Keratinocyte (primary cell): ENCODE results near the gene SIDT1. TPM values are rescaled to one million over a fixed set of nuclear protein-coding genes. Genes with fewer than 3 reads are reported as not detected.

ENCODE experiments used
- DNase-seq: peaks from one replicate; pipeline ENCODE4 v3.0.0-alpha.2; 2011; ENCODE audit warnings: low read depth, missing footprints, low spot score
- FAIRE-seq: peaks from 2 replicates; lab custom pipeline; 2011; peaks lifted over from hg19 to GRCh38; lab: Jason Lieb, UNC
- H2AFZ ChIP-seq: 2 replicates; pipeline ENCODE4 v1.6.0; 2012; ENCODE audit warnings: low read length, control low read depth, inconsistent platforms; ENCODE audit not compliant: control insufficient read depth
- H3K27ac ChIP-seq: 2 replicates; pipeline ENCODE4 v1.5.1; 2011; ENCODE audit warnings: low read length; ENCODE audit not compliant: control insufficient read depth, insufficient read depth
- H3K27me3 ChIP-seq: 3 replicates; pipeline ENCODE4 v1.6.0; 2011; ENCODE audit warnings: low read length; ENCODE audit not compliant: control insufficient read depth, insufficient read depth; ENCODE audit errors: extremely low read depth
- H3K36me3 ChIP-seq, 2 experiments: 2 replicates in 1 of 2; 3 replicates in 1 of 2; pipeline ENCODE4 v1.5.1; 2011; ENCODE audit warnings: low read length in 2 of 2, mild to moderate bottlenecking in 1 of 2; ENCODE audit not compliant: control insufficient read depth in 2 of 2, insufficient read depth in 2 of 2; ENCODE audit errors: extremely low read depth in 1 of 2
- H3K4me1 ChIP-seq: 3 replicates; pipeline ENCODE4 v1.5.1; 2011; ENCODE audit warnings: low read length; ENCODE audit not compliant: control insufficient read depth, insufficient read depth; ENCODE audit errors: extremely low read depth
- H3K4me2 ChIP-seq: 3 replicates; pipeline ENCODE4 v1.6.0; 2011; ENCODE audit warnings: low read depth, low read length; ENCODE audit not compliant: control insufficient read depth, insufficient read depth; ENCODE audit errors: extremely low read depth
- H3K4me3 ChIP-seq, 3 experiments: fragments of 200-600 bp in 1 of 3; sonication (generic) in 1 of 3; 2 replicates in 2 of 3; 3 replicates in 1 of 3; pipeline ENCODE4 v1.5.1; 2011 to 2016; ENCODE audit warnings: low read length in 3 of 3, mild to moderate bottlenecking in 3 of 3, control low read depth in 2 of 3, inconsistent platforms in 1 of 3, low read depth in 1 of 3, mixed read lengths in 1 of 3, mixed run types in 1 of 3, moderate library complexity in 1 of 3; ENCODE audit not compliant: control insufficient read depth in 2 of 3, insufficient read depth in 2 of 3; ENCODE audit errors: extremely low read depth in 1 of 3
- H3K79me2 ChIP-seq: 2 replicates; pipeline ENCODE4 v1.6.0; 2012; ENCODE audit warnings: low read length; ENCODE audit not compliant: control insufficient read depth, insufficient read depth
- H3K9ac ChIP-seq: 3 replicates; pipeline ENCODE4 v1.6.0; 2011; ENCODE audit warnings: low read length; ENCODE audit not compliant: control insufficient read depth, insufficient read depth; ENCODE audit errors: extremely low read depth
- H3K9me1 ChIP-seq: 3 replicates; pipeline ENCODE4 v1.6.0; 2011; ENCODE audit warnings: low read length; ENCODE audit not compliant: control insufficient read depth, insufficient read depth; ENCODE audit errors: extremely low read depth
- H3K9me3 ChIP-seq: 2 replicates; pipeline ENCODE4 v1.5.1; 2012; ENCODE audit warnings: low read depth, low read length; ENCODE audit not compliant: control insufficient read depth
- H4K20me1 ChIP-seq: 3 replicates; pipeline ENCODE4 v1.6.0; 2011; ENCODE audit warnings: low read length; ENCODE audit not compliant: control insufficient read depth, insufficient read depth; ENCODE audit errors: extremely low read depth
- EZH2 ChIP-seq: IDR thresholded peaks from one replicate; pipeline ENCODE4 v1.6.1; 2012; ENCODE audit warnings: inconsistent platforms, mild to moderate bottlenecking, low read length, moderate library complexity
- dilution Hi-C: fragments of 300-500 bp; cut with MboI; formaldehyde crosslinking; loops from one replicate; pipeline ENCODE4 v1.7.0; 2020; ENCODE audit warnings: low sequenced_read_pairs; ENCODE audit not compliant: extremely low pct_ligation_motif_present
- polyA plus RNA-seq, 5 experiments: library from polyadenylated mRNA; depleted of rRNA in 3 of 5; stranded (reverse) in 3 of 5; stranded (forward) in 1 of 5; unstranded in 1 of 5; fragments of >200 nt; gene quantifications; 1 replicate in 1 of 5; 2 replicates in 3 of 5; 3 replicates in 1 of 5; pipeline versions ENCODE4 v1.2.1 to v1.2.3, GENCODE V29; 2011 to 2012; ENCODE audit warnings: missing spikeins in 2 of 5, low read depth in 1 of 5, low replicate concordance in 1 of 5
- TF ChIP-seq, protein P1 (sequence below), 3 experiments: IDR thresholded peaks in 1 of 3; conservative IDR thresholded peaks in 1 of 3; optimal IDR thresholded peaks in 1 of 3; 2 replicates in 2 of 3; 3 replicates in 1 of 3; pipeline versions ENCODE3 to v1.5.1; 2011; ENCODE audit warnings: low read length in 3 of 3, mild to moderate bottlenecking in 3 of 3, moderate library complexity in 2 of 3, control low read depth in 1 of 3, inconsistent platforms in 1 of 3; ENCODE audit not compliant: insufficient read depth in 2 of 3; ENCODE audit errors: extremely low read depth in 1 of 3

The SIDT1 gene
- polyA plus RNA-seq, 1 donor (not counting 4 experiments of a cell fraction or from before 2014, with no cell fraction given), result 0.12 TPM

DNA sequence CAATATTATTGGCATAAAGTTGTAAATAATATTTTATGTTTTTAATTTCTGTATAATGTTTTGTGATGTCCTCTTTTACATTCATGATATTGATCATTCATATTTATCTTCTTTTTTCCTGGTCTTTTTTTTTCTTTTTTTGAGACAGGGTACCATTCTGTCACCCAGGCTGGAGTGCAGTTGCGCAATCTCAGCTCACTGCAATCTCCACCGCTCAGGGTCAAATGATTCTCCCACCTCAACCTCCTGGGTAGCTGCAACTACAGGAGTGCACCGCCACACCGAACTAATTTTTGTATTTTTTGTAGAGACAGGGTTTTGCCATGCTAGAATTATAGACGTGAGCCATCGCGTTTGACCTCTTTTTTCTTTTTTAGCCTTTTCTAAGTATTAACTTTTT, 111.2 kb downstream of the SIDT1 start:
- Histone ChIP-seq H3K4me2 (no peak overlapping the region), H3K36me3 (no peaks in the 10 kb centered on the region), H3K27me3 (no peaks in the 10 kb centered on the region), H3K9me1 (no peaks in the 10 kb centered on the region), H3K79me2 (no peaks in the 10 kb centered on the region), H3K9ac (no peak overlapping the region), H3K4me1 (no peaks in the 10 kb centered on the region), H3K4me3 (no peak overlapping the region), H4K20me1 (no peaks in the 10 kb centered on the region), H3K27ac (no peak overlapping the region), H3K9me3 (peaks cover 2% of the 10 kb centered on the region), H2AFZ (no peak overlapping the region)
- TF ChIP-seq, protein P1, sequence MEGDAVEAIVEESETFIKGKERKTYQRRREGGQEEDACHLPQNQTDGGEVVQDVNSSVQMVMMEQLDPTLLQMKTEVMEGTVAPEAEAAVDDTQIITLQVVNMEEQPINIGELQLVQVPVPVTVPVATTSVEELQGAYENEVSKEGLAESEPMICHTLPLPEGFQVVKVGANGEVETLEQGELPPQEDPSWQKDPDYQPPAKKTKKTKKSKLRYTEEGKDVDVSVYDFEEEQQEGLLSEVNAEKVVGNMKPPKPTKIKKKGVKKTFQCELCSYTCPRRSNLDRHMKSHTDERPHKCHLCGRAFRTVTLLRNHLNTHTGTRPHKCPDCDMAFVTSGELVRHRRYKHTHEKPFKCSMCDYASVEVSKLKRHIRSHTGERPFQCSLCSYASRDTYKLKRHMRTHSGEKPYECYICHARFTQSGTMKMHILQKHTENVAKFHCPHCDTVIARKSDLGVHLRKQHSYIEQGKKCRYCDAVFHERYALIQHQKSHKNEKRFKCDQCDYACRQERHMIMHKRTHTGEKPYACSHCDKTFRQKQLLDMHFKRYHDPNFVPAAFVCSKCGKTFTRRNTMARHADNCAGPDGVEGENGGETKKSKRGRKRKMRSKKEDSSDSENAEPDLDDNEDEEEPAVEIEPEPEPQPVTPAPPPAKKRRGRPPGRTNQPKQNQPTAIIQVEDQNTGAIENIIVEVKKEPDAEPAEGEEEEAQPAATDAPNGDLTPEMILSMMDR (optimal IDR thresholded peaks at IDR 0.05 in 1 of 3, IDR thresholded peaks at IDR 0.05 in 1 of 3, conservative IDR thresholded peaks at IDR 0.05 in 1 of 3; ENCODE audit: extremely low read depth in 1 of 3, insufficient read depth in 2 of 3, low read length in 3 of 3), result no peak
- no peak for TF ChIP-seq EZH2
- no peak for DNase-seq
- dilution Hi-C loops, result no loop called here
- FAIRE-seq, result no peak

- Histone ChIP-seq H3K36me3 (no peaks in the 10 kb centered on the region), H3K9ac (no peak overlapping the region), H3K79me2 (no peaks in the 10 kb centered on the region), H3K4me2 (no peak overlapping the region), H4K20me1 (no peaks in the 10 kb centered on the region), H3K4me1 (no peaks in the 10 kb centered on the region), H3K9me1 (no peaks in the 10 kb centered on the region), H3K4me3 (no peak overlapping the region), H3K9me3 (peaks cover 2% of the 10 kb centered on the region), H3K27me3 (no peaks in the 10 kb centered on the region), H3K27ac (no peak overlapping the region), H2AFZ (no peak overlapping the region)
- TF ChIP-seq, protein P1 (optimal IDR thresholded peaks at IDR 0.05 in 1 of 3, IDR thresholded peaks at IDR 0.05 in 1 of 3, conservative IDR thresholded peaks at IDR 0.05 in 1 of 3; ENCODE audit: extremely low read depth in 1 of 3, insufficient read depth in 2 of 3, low read length in 3 of 3), result no peak
- TF ChIP-seq EZH2, result no peak
- DNase-seq, result no peak
- no peak for FAIRE-seq
- dilution Hi-C loops, result no loop called here
These were observed 116.2 kb downstream of the SIDT1 start for GRCh38 chr3:113648524-113648923.
